Body of pancreas (tissue), 4 donors: ENCODE data around the gene SLC12A8. TPM values are rescaled to one million over a fixed set of nuclear protein-coding genes. Genes with fewer than 3 reads are reported as not detected.

Experiments used
- ATAC-seq: fragments of 150-250 bp; one replicate; pipeline ENCODE4 v1.9.1; 2016
- DNase-seq, 4 donors: peaks; one replicate each; pipeline ENCODE4 v3.0.0-alpha.2; 2019
- H3K27ac ChIP-seq, 4 donors: fragments of 200-600 bp; sonication (generic); 1 replicate in 3 of 4; 2 replicates in 1 of 4; pipeline versions ENCODE4 v1.5.1 to v1.6.1; 2016 to 2019; ENCODE audit warnings: mild to moderate bottlenecking in 1 of 4, mixed read lengths in 1 of 4, moderate library complexity in 1 of 4
- H3K27me3 ChIP-seq, 2 donors: fragments of 200-600 bp; sonication (generic); one replicate each; pipeline ENCODE4 v1.6.0; 2016; ENCODE audit warnings: mild to moderate bottlenecking in 1 of 2
- H3K36me3 ChIP-seq, 2 donors: fragments of 200-600 bp; sonication (generic); replicated peaks in 1 of 2; 2 replicates each; pipeline ENCODE4 v1.5.1; 2016; ENCODE audit warnings: low read depth in 2 of 2; ENCODE audit not compliant: insufficient read depth in 1 of 2
- H3K4me1 ChIP-seq: fragments of 200-600 bp; sonication (generic); one replicate; pipeline ENCODE4 v1.6.0; 2016
- H3K4me3 ChIP-seq, 2 donors: fragments of 200-600 bp; sonication (generic); 1 replicate in 1 of 2; 2 replicates in 1 of 2; pipeline ENCODE4 v1.5.1; 2016 to 2019
- H3K9me3 ChIP-seq, 3 donors: fragments of 200-600 bp; sonication (generic); 1 replicate in 2 of 3; 2 replicates in 1 of 3; pipeline ENCODE4 v1.5.1; 2016
- POLR2A ChIP-seq, 3 donors: fragments of 450-650 bp; IDR thresholded peaks; one replicate each; pipeline ENCODE4 v1.6.1; 2016; ENCODE audit warnings: antibody characterized with exemption in 3 of 3, mild to moderate bottlenecking in 2 of 3
- WGBS, 2 donors: methylation state at CpG; one replicate each; pipeline ENCODE4 v1.1.5; 2017; 5-methylcytosine and 5-hydroxymethylcytosine counted together
- intact Hi-C: fragments of 100-400 bp; cut with DNase I; formaldehyde crosslinking; loops from one replicate; pipeline ENCODE4 v1.15.1; 2023
- total RNA-seq, 2 donors: library from RNA; depleted of rRNA; stranded (reverse); fragments of >200 nt; gene quantifications; one replicate each; pipeline ENCODE4 v1.1.0, GENCODE V29; 2016
- TF ChIP-seq, protein P1 (sequence below), 7 experiments: fragments of 450-650 bp in 4 of 7; fragments of 200-600 bp in 3 of 7; sonication (generic) in 3 of 7; IDR thresholded peaks; one replicate each; pipeline ENCODE4 v1.5.1; 2016 to 2019; ENCODE audit warnings: antibody characterized with exemption in 7 of 7

The SLC12A8 gene
- total RNA-seq, 2 donors from 2014 or later, result 10.1 to 30.0 TPM

DNA sequence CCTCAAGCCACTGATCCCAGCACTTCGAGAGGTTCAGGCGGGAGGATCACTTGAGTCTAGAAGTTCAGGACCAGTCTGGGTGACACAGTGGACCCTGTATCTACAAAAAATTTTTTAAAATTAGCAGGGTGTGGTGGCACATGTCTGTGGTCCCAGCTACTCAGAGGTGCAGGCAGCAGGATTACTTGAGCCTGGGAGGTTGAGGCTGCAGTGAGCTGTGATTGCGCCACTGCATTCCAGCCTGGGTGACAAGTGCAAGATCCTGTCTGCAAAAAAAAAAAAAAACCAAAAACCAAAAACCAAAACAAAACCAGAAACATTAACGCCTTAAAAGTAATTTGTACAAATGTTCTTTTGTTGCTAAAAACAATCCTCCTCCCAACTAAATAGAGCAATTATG lies 27.9 kb upstream of the SLC12A8 start:
- DNase-seq (no peak), ATAC-seq (no peak)
- no peaks in the 10 kb centered on the region for H3K9me3 ChIP-seq
- no peak overlapping the region for H3K27ac ChIP-seq
- H3K27me3 ChIP-seq, result no peaks in the 10 kb centered on the region
- H3K36me3 ChIP-seq, result no peaks in the 10 kb centered on the region
- WGBS, 2 donors, result 77 to 79% methylated on average over 4 of the region's 4 CpGs
- H3K4me3 ChIP-seq, result no peak overlapping the region
- intact Hi-C loops, result no loop called here
- TF ChIP-seq, protein P1, sequence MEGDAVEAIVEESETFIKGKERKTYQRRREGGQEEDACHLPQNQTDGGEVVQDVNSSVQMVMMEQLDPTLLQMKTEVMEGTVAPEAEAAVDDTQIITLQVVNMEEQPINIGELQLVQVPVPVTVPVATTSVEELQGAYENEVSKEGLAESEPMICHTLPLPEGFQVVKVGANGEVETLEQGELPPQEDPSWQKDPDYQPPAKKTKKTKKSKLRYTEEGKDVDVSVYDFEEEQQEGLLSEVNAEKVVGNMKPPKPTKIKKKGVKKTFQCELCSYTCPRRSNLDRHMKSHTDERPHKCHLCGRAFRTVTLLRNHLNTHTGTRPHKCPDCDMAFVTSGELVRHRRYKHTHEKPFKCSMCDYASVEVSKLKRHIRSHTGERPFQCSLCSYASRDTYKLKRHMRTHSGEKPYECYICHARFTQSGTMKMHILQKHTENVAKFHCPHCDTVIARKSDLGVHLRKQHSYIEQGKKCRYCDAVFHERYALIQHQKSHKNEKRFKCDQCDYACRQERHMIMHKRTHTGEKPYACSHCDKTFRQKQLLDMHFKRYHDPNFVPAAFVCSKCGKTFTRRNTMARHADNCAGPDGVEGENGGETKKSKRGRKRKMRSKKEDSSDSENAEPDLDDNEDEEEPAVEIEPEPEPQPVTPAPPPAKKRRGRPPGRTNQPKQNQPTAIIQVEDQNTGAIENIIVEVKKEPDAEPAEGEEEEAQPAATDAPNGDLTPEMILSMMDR (IDR thresholded peaks at IDR 0.05), result no peak
- H3K4me1 ChIP-seq, result no peaks in the 10 kb centered on the region

DNA sequence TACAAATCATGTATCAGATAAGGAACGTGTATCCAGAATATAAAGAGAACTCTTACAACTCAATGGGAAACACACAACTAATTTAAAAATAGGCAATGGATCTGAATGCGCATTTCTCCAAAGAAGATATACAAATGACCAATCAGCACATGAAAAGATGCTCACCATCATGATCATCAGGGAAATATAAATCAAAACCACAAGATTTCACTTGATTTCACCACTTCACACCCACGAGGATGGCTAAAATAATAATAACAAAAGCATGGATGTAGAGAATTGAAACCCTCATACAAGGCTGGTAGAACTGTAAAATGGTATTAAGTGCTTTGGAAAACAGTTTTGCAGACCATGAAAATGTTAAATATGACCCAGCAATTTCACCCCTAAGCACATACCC lies 26.7 kb upstream of the SLC12A8 start:
- Histone ChIP-seq H3K27ac (no peak overlapping the region), H3K9me3 (no peaks in the 10 kb centered on the region), H3K4me1 (no peaks in the 10 kb centered on the region), H3K4me3 (no peak overlapping the region), H3K36me3 (no peaks in the 10 kb centered on the region), H3K27me3 (no peaks in the 10 kb centered on the region)
- TF ChIP-seq, protein P1 (IDR thresholded peaks at IDR 0.05), result no peak
- no peak for TF ChIP-seq POLR2A (IDR thresholded peaks at IDR 0.05)
- no peak for DNase-seq
- ATAC-seq, result no peak
- intact Hi-C loops, result no loop called here
- WGBS, 2 donors, result 59 to 74% methylated on average over 3 of the region's 3 CpGs

DNA sequence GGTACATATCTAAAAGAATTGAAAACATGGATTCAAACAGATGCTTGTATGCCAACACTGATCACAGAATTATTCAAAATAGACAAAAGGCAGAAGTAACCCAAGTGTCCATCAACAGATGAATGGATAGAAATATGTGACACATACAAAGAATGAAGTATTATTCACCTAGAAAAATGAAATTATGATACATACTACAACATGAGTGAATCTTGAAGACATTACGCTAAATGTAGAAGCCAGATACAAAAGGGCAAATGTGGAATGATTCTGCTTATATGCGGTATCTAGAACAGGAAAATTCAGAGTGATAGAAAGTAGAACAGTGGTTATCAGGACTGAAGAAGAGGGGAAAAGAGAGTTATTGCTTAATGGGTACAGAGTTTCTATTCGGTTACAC lies 26.2 kb upstream of the SLC12A8 start:
- intact Hi-C loops, result no loop called here
- H3K9me3 ChIP-seq, result no peaks in the 10 kb centered on the region
- TF ChIP-seq, protein P1 (IDR thresholded peaks at IDR 0.05), result no peak
- TF ChIP-seq POLR2A (IDR thresholded peaks at IDR 0.05), result no peak
- no peaks in the 10 kb centered on the region for H3K27me3 ChIP-seq
- no peaks in the 10 kb centered on the region for H3K36me3 ChIP-seq
- H3K27ac ChIP-seq, result no peak overlapping the region
- 90 to 94% methylated on average over 3 of the region's 3 CpGs for WGBS, 2 donors
- DNase-seq (no peak), ATAC-seq (no peak)
- no peaks in the 10 kb centered on the region for H3K4me1 ChIP-seq
- H3K4me3 ChIP-seq, result no peak overlapping the region

DNA sequence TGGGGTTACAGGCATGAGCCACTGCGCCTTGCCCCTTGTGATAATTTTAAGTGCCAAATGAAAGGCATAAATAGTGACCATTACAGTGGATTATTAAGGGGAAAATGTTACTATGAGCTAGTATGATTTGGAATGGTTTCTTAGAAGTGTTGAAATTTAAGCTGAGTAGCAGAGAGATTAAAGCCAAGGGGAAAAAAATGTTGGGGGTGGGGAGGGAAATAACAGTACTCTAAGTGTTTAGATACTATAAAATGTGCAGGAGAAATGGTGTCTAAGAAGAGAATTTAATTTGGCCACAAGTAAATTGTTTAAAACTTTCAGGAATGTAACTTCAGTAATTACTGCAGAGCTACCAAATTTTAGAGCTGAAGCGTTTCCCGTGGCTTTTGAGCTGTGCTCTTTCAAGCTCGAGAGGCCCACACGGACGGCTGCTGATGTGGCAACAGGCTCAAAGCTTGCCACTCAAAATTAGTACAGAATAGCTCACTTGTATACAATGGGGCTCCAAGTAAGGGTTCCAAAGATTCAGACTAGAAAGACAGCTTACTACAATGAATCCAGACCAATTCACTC lies 23.9 kb upstream of the SLC12A8 start:
- H3K27ac ChIP-seq, result no peak overlapping the region
- 89 to 91% methylated on average over 6 of the region's 6 CpGs for WGBS, 2 donors
- ATAC-seq, result no peak

DNA sequence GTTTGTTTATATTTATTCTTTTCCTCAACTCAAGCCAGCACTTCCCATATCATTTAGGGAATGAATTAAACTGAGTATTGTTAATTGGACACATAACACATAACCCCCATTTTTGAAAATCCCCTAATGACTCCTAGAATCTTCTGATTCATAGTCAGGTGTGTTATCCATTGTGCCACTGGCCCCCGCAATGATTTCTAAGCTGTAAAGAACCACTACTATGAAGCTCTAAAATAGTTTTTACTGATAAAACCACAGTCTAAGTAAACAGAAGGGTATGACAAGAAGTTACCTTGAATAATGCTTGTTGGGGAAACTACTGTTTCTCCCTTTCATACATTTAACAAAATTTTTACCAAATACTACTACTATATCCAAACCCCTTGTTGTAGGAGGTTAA lies 22.3 kb upstream of the SLC12A8 start:
- DNase-seq (no peak), ATAC-seq (no peak)
- Histone ChIP-seq H3K27me3 (no peaks in the 10 kb centered on the region), H3K4me1 (no peaks in the 10 kb centered on the region), H3K27ac (no peak overlapping the region), H3K4me3 (no peak overlapping the region), H3K9me3 (no peaks in the 10 kb centered on the region), H3K36me3 (peaks cover 0 to 4% of the 10 kb centered on the region in 2 donors)
- WGBS, 2 donors, result 93 to 100% methylated on average over 1 of the region's 1 CpG
- intact Hi-C loops, result no loop called here
- TF ChIP-seq POLR2A (IDR thresholded peaks at IDR 0.05), result no peak

More for the DNA sequence above, 23.9 kb upstream of the SLC12A8 start:
- TF ChIP-seq, protein P1 (IDR thresholded peaks at IDR 0.05), result no peak
- TF ChIP-seq POLR2A (IDR thresholded peaks at IDR 0.05), result no peak
- H3K9me3 ChIP-seq, result no peaks in the 10 kb centered on the region
- intact Hi-C loops, result no loop called here
- no peaks in the 10 kb centered on the region for H3K27me3 ChIP-seq
- no peaks in the 10 kb centered on the region for H3K4me1 ChIP-seq
- no peak for DNase-seq
- no peak overlapping the region for H3K4me3 ChIP-seq
- H3K36me3 ChIP-seq, result peaks cover 0 to 4% of the 10 kb centered on the region in 2 donors
